Activated naive CD4-positive, alpha-beta T cell treated with Interleukin-2 at 50 U/mL for 16 hours (primary cell): ENCODE results near the gene SIK3.
"Not testable (repeated sequence)": the region's sequence is repeated elsewhere in the genome, so short reads cannot be mapped to it uniquely, and the experiment has no call there.

ENCODE experiments used
- DNase-seq: peaks from one replicate; pipeline ENCODE4 v3.0.0-alpha.2; 2020

Gene SIK3

GRCh38 chr11:116835042-116835772, 263.0 kb downstream of the SIK3 start:
- DNase-seq = no peak

- DNase-seq = not testable (repeated sequence)
Observed at GRCh38 chr11:116834535-116835041, 263.6 kb downstream of the SIK3 start.

- no peak for DNase-seq
Observed at GRCh38 chr11:116833816-116834534, 264.3 kb downstream of the SIK3 start.

DNA sequence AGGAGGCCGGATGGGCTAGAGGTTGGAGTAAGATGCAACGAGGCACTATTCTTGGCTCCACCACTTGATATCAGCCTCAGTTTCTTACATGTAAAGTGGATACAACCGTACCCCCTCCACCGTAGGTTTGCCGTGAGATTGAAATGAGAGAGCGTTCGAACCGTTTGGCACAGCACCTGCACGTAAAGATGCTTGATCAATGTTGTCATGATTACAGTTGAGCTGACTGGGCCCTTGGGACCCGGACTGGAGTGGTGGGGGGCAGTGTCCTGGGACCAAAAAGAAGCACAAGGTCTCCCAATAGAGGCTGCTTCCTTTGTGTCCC, 264.8 kb downstream of the SIK3 start:
- DNase-seq = no peak

GRCh38 chr11:116832350-116833290, 265.6 kb downstream of the SIK3 start:
- no peak for DNase-seq

- no peak for DNase-seq
Observed at GRCh38 chr11:116831790-116832349, 266.4 kb downstream of the SIK3 start.

- DNase-seq = no peak
Observed at GRCh38 chr11:116830184-116830912, 267.9 kb downstream of the SIK3 start.

DNA sequence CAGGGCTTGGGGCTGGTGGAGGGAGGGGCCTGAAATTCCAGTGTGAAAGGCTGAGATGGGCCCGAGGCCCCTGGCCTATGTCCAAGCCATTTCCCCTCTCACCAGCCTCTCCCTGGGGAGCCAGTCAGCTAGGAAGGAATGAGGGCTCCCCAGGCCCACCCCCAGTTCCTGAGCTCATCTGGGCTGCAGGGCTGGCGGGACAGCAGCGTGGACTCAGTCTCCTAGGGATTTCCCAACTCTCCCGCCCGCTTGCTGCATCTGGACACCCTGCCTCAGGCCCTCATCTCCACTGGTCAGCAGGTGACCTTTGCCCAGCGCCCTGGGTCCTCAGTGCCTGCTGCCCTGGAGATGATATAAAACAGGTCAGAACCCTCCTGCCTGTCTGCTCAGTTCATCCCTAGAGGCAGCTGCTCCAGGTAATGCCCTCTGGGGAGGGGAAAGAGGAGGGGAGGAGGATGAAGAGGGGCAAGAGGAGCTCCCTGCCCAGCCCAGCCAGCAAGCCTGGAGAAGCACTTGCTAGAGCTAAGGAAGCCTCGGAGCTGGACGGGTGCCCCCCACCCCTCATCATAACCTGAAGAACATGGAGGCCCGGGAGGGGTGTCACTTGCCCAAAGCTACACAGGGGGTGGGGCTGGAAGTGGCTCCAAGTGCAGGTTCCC, 268.6 kb downstream of the SIK3 start, which contains the start of gene APOC3:
TSS of gene APOC3 (plus strand) at position 383 of the 659 bp plus-strand sequence. CDS start 676 bp downstream, outside the sequence.
- no peak for DNase-seq

GRCh38 chr11:116828632-116829524, 269.4 kb downstream of the SIK3 start:
- DNase-seq = no peak

DNA sequence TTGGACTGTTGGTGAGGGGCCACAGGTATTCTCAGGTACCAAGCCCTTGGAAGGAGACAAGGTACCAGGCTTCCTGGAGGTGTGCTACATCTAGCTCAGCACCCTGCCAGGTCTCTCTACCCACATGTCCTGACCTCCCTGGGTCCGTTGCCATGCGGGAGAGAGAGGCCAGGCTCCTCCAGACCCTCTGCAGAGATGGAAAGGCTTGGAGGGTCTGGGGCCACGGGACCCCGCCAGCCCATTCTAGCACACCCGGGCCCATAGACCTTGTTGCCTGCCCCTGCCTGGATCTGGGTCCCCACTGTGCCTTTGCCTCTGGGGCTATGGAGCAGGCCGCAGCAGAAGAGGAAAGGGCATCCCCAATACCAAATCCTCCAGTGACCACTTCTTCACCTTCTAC, 270.8 kb downstream of the SIK3 start:
- no peak for DNase-seq

GRCh38 chr11:116826751-116827431, 271.3 kb downstream of the SIK3 start:
- no peak for DNase-seq

DNA sequence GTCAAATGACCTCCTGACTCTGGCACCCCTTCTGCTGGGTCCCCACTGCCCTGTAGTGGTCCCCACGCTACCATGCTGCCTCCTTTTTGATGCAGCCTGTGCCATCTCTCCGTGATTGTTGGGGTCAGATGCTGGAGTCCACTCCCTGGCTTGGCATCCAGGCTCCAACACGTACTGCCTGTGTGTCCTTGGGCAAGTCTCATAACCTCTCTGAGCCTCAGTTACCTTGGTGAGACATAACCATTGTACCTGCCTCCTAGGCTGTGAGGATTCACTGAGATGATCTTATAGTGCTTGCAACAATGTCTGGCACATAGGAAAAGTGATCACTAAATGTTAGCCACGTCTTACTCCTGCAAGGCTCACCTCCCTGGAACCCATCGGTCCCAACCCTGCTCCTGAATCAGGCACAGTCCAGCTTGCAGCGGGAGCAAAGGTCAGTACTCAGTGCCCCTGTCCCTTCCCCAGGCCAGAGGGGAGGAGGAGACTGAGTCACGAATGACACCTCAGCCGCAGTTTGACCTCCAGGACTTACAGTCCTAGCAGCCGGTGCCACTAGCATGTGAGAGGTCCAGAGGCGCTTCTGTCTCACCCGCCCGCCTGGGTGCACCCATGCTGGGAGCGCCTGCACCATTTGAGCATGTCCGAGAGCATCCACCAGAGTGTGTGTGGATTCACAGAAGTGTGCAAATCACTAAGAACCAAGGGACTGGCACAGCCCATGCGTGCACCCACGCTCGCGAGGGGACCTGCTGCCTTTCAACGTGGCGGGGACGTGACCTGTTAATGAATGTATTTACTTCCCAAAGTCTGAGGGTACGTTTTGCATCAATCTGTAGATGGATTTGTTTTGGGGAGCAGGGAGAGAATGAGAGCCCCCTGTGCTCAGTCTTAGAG, 272.1 kb downstream of the SIK3 start:
- DNase-seq = no peak

GRCh38 chr11:116825434-116825833, 272.8 kb downstream of the SIK3 start:
- no peak for DNase-seq

DNA sequence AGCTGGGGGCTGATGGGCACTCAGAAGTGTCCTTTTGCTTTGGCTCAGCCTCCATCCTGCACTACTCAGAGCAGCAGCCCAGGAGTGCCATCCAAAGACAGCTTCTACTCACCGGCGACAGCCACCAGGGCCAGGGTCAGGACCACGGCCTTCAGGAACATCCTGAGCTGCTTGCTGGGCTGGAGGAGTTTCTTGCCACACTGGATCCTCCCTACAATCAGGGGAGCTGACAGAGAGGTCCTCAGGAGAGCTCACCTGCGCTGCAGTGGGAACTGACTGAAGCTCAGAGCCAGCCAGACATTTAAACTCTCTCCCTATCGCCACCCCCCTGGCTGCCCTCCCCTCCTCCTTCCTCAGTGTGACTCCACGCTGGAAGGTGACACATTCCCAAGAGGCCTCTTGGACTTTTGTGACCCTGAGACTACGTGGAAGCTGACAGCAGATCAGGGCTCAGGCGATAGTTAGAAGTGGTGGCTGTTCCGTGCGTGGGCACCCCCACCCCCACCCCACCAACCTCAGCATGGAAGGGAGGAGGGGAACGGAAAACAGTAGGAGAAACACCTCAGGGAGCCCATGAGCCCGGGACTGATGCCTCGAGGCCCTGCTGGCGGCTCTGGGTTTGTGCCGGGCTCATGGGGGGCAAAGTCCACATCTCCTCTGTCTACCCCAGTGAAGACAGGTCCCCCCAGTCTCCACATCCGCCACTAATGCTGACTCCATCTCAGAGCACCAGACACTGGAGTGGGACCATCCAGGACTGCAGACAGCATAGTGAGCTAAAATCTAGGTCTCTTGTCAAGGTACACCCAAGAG, 275.0 kb downstream of the SIK3 start, which contains the start of gene APOA4:
TSS of gene APOA4 (minus strand) at position 274 of the 813 bp plus-strand sequence. CDS start at position 161, 113 bp downstream.
- DNase-seq = no peak

- no peak for DNase-seq
Observed at GRCh38 chr11:116822575-116822974, 275.7 kb downstream of the SIK3 start.

GRCh38 chr11:116821050-116821918, 276.9 kb downstream of the SIK3 start:
- no peak for DNase-seq

- no peak for DNase-seq
Observed at GRCh38 chr11:116819049-116819448, 279.2 kb downstream of the SIK3 start.
